ENCODE results near the gene ALG10.
"Not testable (repeated sequence)": the region's sequence is repeated elsewhere in the genome, so short reads cannot be mapped to it uniquely, and the experiment has no call there.

ALG10 gene

GRCh38 chr12:34022079-34022830 is at the start of gene ALG10:
Gene ALG10 (plus strand): TSS chr12:34022496. CDS start chr12:34022600, 104 bp downstream.
- no peaks in the 10 kb centered on the region for H3K9me3 ChIP-seq
- H3K4me1 ChIP-seq: peaks cover 0 to 17% (median 6%) of the 10 kb centered on the region in 4 donors
- H3K27ac ChIP-seq: peak within 1 kb of the TSS; percentile 79 to 84
- peak; percentile 97 to 98 for DNase-seq
- H3K27me3 ChIP-seq: no peaks in the 10 kb centered on the region
- peak within 1 kb of the TSS; percentile 62 to 67 for H3K4me3 ChIP-seq
- no peaks in the 10 kb centered on the region for H3K36me3 ChIP-seq
- intact Hi-C loops (cut with DNase I; ENCODE audit: low total_unique reads): no loop called here
- TF ChIP-seq CTCF (IDR thresholded peaks at IDR 0.05): peak; percentile 63 to 65

GRCh38 chr12:33972884-33973283 is 49.4 kb upstream of the ALG10 start:
- DNase-seq; H3K27me3 ChIP-seq; intact Hi-C loops (cut with DNase I; ENCODE audit: low total_unique reads); H3K36me3 ChIP-seq; H3K4me3 ChIP-seq; H3K27ac ChIP-seq; H3K4me1 ChIP-seq; H3K9me3 ChIP-seq: not testable (repeated sequence)

- intact Hi-C loops (cut with DNase I; ENCODE audit: low total_unique reads): no loop called here
- no peaks in the 10 kb centered on the region for H3K4me1 ChIP-seq
Measured at GRCh38 chr12:33977887-33978286, 44.4 kb upstream of the ALG10 start.

GRCh38 chr12:33988197-33988805 is 34.0 kb upstream of the ALG10 start:
- Histone ChIP-seq H3K4me3 (no peak overlapping the region), H3K36me3 (no peaks in the 10 kb centered on the region), H3K9me3 (no peaks in the 10 kb centered on the region), H3K4me1 (no peaks in the 10 kb centered on the region), H3K27ac (no peak overlapping the region), H3K27me3 (no peaks in the 10 kb centered on the region)
- no peak for DNase-seq
- TF ChIP-seq CTCF (IDR thresholded peaks at IDR 0.05): no peak
- intact Hi-C loops (cut with DNase I; ENCODE audit: low total_unique reads): no loop called here

More at GRCh38 chr12:33977887-33978286, 44.4 kb upstream of the ALG10 start:
- no peak for DNase-seq
- no peak for TF ChIP-seq CTCF (IDR thresholded peaks at IDR 0.05)
- Histone ChIP-seq H3K9me3 (no peaks in the 10 kb centered on the region), H3K4me3 (no peak overlapping the region), H3K27me3 (no peaks in the 10 kb centered on the region), H3K27ac (no peak overlapping the region), H3K36me3 (no peaks in the 10 kb centered on the region)

GRCh38 chr12:33988913-33989312 is 33.4 kb upstream of the ALG10 start:
- intact Hi-C loops (cut with DNase I; ENCODE audit: low total_unique reads): no loop called here
- no peak for TF ChIP-seq CTCF (IDR thresholded peaks at IDR 0.05)
- no peak for DNase-seq

More at GRCh38 chr12:33988913-33989312, 33.4 kb upstream of the ALG10 start:
- Histone ChIP-seq H3K4me1 (no peaks in the 10 kb centered on the region), H3K36me3 (no peaks in the 10 kb centered on the region), H3K4me3 (no peak overlapping the region), H3K27me3 (no peaks in the 10 kb centered on the region), H3K27ac (no peak overlapping the region), H3K9me3 (no peaks in the 10 kb centered on the region)
